Common myeloid progenitor, CD34-positive (primary cell): ENCODE measurements around the gene ERGIC3.

Source experiments
- CTCF ChIA-PET: fragments of 350-600 bp; sonication (Branson Sonifier 250); formaldehyde crosslinking; loops from one replicate; lab custom pipeline; 2021; ENCODE audit warnings: antibody characterized with exemption; lab: Charles Lee
- POLR2A ChIA-PET: fragments of 350-600 bp; sonication (Branson Sonifier 250); formaldehyde crosslinking; loops from one replicate; lab custom pipeline; 2021; ENCODE audit warnings: antibody characterized with exemption; lab: Charles Lee
- DNase-seq, 3 donors: peaks; one replicate each; pipeline versions ENCODE4 v3.0.0 to v3.0.0-alpha.2; 2013
- H3K27ac ChIP-seq, 2 experiments: 1 replicate in 1 of 2; 2 replicates in 1 of 2; pipeline ENCODE4 v1.7.0; 2013; ENCODE audit warnings: inconsistent platforms in 2 of 2, low read length in 2 of 2, mild to moderate bottlenecking in 2 of 2, low read depth in 1 of 2, moderate library complexity in 1 of 2; ENCODE audit not compliant: severe bottlenecking in 2 of 2, insufficient read depth in 1 of 2, poor library complexity in 1 of 2
- H3K27me3 ChIP-seq, 5 experiments: replicated peaks in 2 of 5; 1 replicate in 3 of 5; 2 replicates in 2 of 5; pipeline versions ENCODE4 v1.6.1 to v1.7.0; 2013; ENCODE audit warnings: low read length in 4 of 5, mild to moderate bottlenecking in 2 of 5, moderate library complexity in 2 of 5, inconsistent platforms in 1 of 5; ENCODE audit not compliant: insufficient read depth in 5 of 5, control insufficient read depth in 4 of 5
- H3K36me3 ChIP-seq, 4 experiments: 1 replicate in 2 of 4; 2 replicates in 2 of 4; pipeline versions ENCODE4 v1.6.1 to v1.7.0; 2013; ENCODE audit warnings: low read length in 3 of 4, control low read depth in 1 of 4, mild to moderate bottlenecking in 1 of 4; ENCODE audit not compliant: control insufficient read depth in 4 of 4, insufficient read depth in 4 of 4
- H3K4me1 ChIP-seq, 4 experiments: 1 replicate in 3 of 4; 2 replicates in 1 of 4; pipeline versions ENCODE4 v1.6.1 to v1.7.1; 2013; ENCODE audit warnings: low read length in 3 of 4, mild to moderate bottlenecking in 3 of 4, control low read depth in 1 of 4, inconsistent platforms in 1 of 4, moderate library complexity in 1 of 4; ENCODE audit not compliant: control insufficient read depth in 4 of 4, insufficient read depth in 4 of 4; ENCODE audit errors: control extremely low read depth in 1 of 4
- H3K4me3 ChIP-seq, 7 experiments: 1 replicate in 4 of 7; 2 replicates in 3 of 7; pipeline versions ENCODE4 v1.5.1 to v1.7.0; 2013; ENCODE audit warnings: mild to moderate bottlenecking in 7 of 7, low read length in 6 of 7, moderate library complexity in 6 of 7, inconsistent platforms in 2 of 7, low read depth in 2 of 7, control low read depth in 1 of 7; ENCODE audit not compliant: insufficient read depth in 4 of 7, control insufficient read depth in 1 of 7; ENCODE audit errors: extremely low read depth in 1 of 7
- H3K9me3 ChIP-seq, 5 experiments: 1 replicate in 4 of 5; 2 replicates in 1 of 5; pipeline versions ENCODE4 v1.6.1 to v1.7.1; 2013; ENCODE audit warnings: low read length in 4 of 5, mild to moderate bottlenecking in 2 of 5, inconsistent platforms in 1 of 5, low read depth in 1 of 5, moderate library complexity in 1 of 5; ENCODE audit not compliant: control insufficient read depth in 4 of 5, insufficient read depth in 2 of 5; ENCODE audit errors: control extremely low read depth in 1 of 5
- WGBS: methylation state at CpG from one replicate; pipeline ENCODE4 v1.1.5; 2013; ENCODE audit not compliant: insufficient coverage; 5-methylcytosine and 5-hydroxymethylcytosine counted together

ERGIC3 gene

DNA sequence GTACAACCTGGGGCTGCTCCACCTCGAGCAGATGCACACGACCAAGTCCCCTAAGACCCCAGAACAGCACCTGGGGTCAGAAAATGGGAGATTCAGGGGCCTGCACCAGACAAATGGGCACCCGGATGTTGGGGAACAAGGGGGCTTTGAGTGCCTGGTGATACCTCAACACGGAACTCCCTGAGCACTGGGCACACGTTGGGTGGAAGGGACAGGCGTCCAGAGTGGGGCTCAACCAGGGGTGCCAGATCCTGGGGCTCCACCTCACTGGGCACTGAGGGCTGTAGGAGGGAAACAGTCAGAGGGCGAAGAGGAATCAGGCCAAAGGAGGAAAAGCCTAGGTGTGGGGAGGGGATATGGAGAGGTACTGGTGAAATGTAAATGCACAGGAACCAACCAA is 40.3 kb downstream of the ERGIC3 start:
- H3K27me3 ChIP-seq: no peaks in the 10 kb centered on the region
- POLR2A ChIA-PET: no interaction called here
- DNase-seq: no peak
- WGBS: 94% methylated on average over 6 of the region's 7 CpGs
- H3K36me3 ChIP-seq: no peaks in the 10 kb centered on the region
- CTCF ChIA-PET: interaction anchor here (1.4 kb wide), 1 partner anchor 36 kb away, joined by 3 read pairs; no protein-coding TSS in a partner anchor
- H3K4me1 ChIP-seq: no peaks in the 10 kb centered on the region
- H3K9me3 ChIP-seq: peaks cover 0 to 5% (median 4%) of the 10 kb centered on the region in 5 experiments
- no peak overlapping the region for H3K27ac ChIP-seq
- H3K4me3 ChIP-seq: no peak overlapping the region

DNA sequence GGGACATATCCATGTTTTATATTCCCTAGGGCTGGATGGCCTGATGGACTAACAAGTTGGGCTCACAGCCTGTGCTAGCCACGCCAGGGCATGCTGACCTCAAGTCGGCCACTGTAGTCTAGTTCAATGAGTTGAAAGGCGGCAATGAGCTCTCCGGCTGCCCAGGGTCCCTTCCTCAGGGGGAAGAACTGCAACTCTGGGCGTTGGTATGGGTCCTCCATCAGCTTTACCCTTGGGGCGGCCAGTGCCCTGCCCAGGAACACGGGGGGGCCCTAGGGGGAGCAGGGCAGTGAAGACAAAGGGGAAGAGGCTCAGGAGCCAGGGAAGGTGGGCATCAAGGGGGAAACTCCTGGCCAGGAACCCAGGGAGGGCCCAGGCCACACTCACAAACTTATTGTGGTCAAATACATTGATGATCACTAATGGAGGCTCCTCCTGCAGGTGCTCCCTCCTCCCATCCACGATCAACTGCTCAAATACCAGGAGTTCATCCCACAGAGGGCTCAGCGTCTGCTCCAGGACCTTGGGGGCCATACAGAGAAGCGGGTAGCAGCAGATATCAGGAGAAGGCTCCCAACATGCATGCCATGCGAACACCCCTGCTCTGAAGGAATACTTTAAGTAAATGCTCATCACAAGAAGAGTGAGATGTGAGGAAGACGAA is 41.0 kb downstream of the ERGIC3 start:
- no peaks in the 10 kb centered on the region for H3K4me1 ChIP-seq
- H3K27ac ChIP-seq: no peak overlapping the region
- no peak overlapping the region for H3K4me3 ChIP-seq
- H3K9me3 ChIP-seq: peaks cover 0 to 5% (median 4%) of the 10 kb centered on the region in 5 experiments
- CTCF ChIA-PET: no interaction called here
- POLR2A ChIA-PET: no interaction called here
- H3K27me3 ChIP-seq: no peaks in the 10 kb centered on the region
- H3K36me3 ChIP-seq: no peaks in the 10 kb centered on the region
- 99% methylated on average over 10 of the region's 12 CpGs for WGBS
- no peak for DNase-seq

DNA sequence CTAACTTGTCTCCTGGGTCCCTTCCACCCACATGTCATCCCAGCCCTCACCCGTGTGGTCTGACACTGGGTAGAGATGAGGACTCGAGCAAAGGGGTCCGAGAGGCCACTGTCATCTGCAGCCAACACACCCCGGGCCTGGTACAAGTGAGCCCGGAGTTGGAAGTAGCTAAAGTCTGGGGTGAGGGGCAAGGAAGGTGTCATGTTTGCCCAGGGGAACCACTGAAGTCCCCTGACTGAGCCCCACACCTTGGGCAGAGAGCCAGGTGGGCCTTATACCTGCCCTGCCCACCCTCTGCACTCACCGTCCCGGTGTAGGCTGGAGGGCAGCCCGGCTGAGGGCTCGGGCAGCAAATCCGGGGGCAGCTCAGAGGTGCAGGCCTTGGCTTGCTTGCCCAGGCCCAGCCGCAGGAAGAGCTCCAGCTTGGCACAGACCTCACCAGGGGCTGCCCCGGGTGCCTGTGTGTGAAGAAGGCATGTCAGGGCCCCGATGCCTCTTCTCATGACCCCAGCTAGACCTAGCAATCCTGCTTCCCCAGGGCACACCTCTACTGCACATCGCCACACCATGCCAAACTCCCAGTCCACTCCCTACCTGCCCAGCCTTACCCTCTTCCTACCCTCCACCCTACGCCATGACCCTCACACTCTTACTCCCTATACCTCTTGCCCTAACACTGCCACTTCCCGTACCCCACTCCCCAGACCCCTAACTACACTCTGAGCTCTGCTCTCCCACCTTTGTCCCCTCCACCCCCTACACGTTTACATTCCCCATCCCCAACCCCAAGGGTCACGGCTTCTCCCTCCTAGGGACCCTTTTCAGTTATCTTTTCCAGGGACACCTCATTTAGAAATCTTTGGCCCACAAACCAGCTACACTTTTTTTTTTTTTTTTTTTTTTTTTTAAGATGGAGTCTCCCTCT is 42.0 kb downstream of the ERGIC3 start:
- Histone ChIP-seq H3K36me3 (no peaks in the 10 kb centered on the region), H3K4me3 (no peak overlapping the region), H3K27ac (no peak overlapping the region), H3K9me3 (peaks cover 0 to 5% (median 4%) of the 10 kb centered on the region in 5 experiments), H3K4me1 (no peaks in the 10 kb centered on the region), H3K27me3 (no peaks in the 10 kb centered on the region)
- 97% methylated on average over 16 of the region's 18 CpGs for WGBS
- CTCF ChIA-PET: no interaction called here
- POLR2A ChIA-PET: no interaction called here
- no peak for DNase-seq

DNA sequence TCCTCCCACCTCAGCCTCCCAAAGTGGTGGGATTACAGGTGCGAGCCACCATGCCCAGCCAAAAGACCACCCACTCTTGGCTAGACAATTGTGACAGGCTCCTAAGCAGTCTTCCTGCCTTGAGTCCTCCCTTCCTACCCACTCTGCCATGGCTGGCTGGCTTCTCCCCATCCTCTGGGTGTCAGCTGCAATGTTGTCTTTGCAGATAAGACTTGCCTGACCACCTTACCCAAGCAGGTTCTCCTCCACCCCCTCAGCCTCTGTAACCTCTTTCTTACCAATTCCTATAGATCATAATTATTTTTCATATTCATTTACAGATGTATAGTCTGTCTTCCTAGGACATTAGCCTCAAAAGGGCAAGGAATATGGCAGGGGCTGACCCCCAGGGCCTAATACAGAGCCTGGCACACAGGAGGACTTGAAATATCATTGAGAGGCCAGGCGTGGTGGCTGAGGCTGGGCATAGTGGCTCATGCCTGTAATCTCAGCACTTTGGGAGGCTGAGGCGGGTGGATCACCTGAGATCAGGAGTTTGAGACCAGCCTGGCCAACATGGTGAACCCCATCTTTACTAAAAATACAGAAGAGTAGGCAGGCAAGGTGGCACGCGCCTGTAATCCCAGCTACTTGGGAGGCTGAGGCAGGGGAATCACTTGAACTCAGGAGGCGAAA is 45.0 kb downstream of the ERGIC3 start:
- H3K9me3 ChIP-seq: peaks cover 0 to 4% (median 2%) of the 10 kb centered on the region in 5 experiments
- H3K36me3 ChIP-seq: no peaks in the 10 kb centered on the region
- CTCF ChIA-PET: interaction anchor here (0.5 to 0.6 kb wide), 2 partner anchors 22 to 1366 kb away, joined by 3 read pairs; no protein-coding TSS in a partner anchor
- H3K27ac ChIP-seq: no peak overlapping the region
- no peaks in the 10 kb centered on the region for H3K27me3 ChIP-seq
- no peak for DNase-seq
- WGBS: 92% methylated on average over 3 of the region's 6 CpGs
- H3K4me1 ChIP-seq: no peaks in the 10 kb centered on the region
- POLR2A ChIA-PET: no interaction called here
- no peak overlapping the region for H3K4me3 ChIP-seq

DNA sequence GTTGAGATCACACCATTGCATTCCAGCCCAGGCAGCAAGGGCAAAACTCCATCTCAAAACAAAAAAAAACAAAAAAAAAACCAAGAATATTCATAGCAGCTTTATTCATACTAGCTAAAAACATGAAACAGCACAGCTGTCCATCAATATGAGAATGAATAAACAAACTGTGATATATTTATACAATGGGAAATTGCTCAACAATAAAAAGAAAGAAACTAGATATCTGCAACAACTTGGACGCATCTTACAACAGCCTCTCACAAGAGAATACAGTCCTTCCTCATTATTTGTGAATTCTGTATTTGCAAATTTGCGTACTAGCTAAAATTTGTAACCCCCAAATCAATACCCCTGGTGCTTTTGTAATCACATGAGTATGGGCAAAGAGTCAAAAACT is 45.6 kb downstream of the ERGIC3 start:
- POLR2A ChIA-PET: no interaction called here
- Histone ChIP-seq H3K27ac (no peak overlapping the region), H3K27me3 (no peaks in the 10 kb centered on the region), H3K4me3 (no peak overlapping the region), H3K36me3 (no peaks in the 10 kb centered on the region), H3K4me1 (no peaks in the 10 kb centered on the region), H3K9me3 (peaks cover 0 to under 1% (median 0%) of the 10 kb centered on the region in 5 experiments)
- no CpG with 5 or more reads among the region's 2 CpGs for WGBS
- CTCF ChIA-PET: interaction anchor here (0.5 to 1.1 kb wide), 3 partner anchors 19 to 1365 kb away, joined by 3 read pairs; no protein-coding TSS in a partner anchor
- DNase-seq: no peak

DNA sequence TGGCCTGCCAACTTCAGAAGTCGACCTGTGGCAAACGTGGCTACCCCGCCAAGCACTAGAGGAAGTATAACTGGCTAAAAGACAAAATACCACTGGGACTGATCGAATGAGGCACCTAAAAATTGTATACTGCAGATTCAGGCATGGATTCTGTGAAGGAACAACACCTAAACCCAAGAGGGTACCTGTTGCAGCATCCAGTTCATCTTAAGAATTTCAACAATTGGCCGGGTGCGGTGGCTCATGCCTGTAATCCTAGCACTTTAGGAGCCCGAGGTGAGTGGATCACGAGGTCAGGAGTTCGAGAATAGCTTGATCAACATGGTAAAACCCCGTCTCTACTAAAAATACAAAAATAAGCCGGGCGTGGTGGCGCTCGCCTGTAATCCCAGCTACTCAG is 46.5 kb downstream of the ERGIC3 start:
- H3K4me1 ChIP-seq: no peaks in the 10 kb centered on the region
- WGBS: over 99% methylated on average over 13 of the region's 14 CpGs
- ChIA-PET POLR2A (no interaction called here), CTCF (interaction anchor here (1.1 to 1.4 kb wide), 2 partner anchors 13 to 18 kb away, joined by 3 to 4 read pairs; no protein-coding TSS in a partner anchor)
- no peaks in the 10 kb centered on the region for H3K9me3 ChIP-seq
- no peaks in the 10 kb centered on the region for H3K36me3 ChIP-seq
- no peaks in the 10 kb centered on the region for H3K27me3 ChIP-seq
- no peak overlapping the region for H3K4me3 ChIP-seq
- no peak overlapping the region for H3K27ac ChIP-seq
- peak in 1 of 3 donors; percentile 24 for DNase-seq
